ENCODE results near the gene MLLT6.
A peak's percentile ranks its signal among the peaks of the same experiment; 100 is the strongest.

- TF ChIP-seq POLR2A (IDR thresholded peaks at IDR 0.05) (peak in 1 of 2 donors; percentile 21), CTCF (IDR thresholded peaks at IDR 0.05 in 4 of 5, conservative IDR thresholded peaks at IDR 0.05 in 1 of 5) (no peak)
Observed at GRCh38 chr17:38711792-38712571, 6.9 kb downstream of the MLLT6 start.

Measured in gastrocnemius medialis (tissue), 4 donors.